ENCODE results near the gene FOXN1. TPM values are rescaled to one million over a fixed set of nuclear protein-coding genes. Genes with fewer than 3 reads are reported as not detected.

Gene FOXN1
- total and polyA plus RNA-seq, 5 donors, result not detected

DNA sequence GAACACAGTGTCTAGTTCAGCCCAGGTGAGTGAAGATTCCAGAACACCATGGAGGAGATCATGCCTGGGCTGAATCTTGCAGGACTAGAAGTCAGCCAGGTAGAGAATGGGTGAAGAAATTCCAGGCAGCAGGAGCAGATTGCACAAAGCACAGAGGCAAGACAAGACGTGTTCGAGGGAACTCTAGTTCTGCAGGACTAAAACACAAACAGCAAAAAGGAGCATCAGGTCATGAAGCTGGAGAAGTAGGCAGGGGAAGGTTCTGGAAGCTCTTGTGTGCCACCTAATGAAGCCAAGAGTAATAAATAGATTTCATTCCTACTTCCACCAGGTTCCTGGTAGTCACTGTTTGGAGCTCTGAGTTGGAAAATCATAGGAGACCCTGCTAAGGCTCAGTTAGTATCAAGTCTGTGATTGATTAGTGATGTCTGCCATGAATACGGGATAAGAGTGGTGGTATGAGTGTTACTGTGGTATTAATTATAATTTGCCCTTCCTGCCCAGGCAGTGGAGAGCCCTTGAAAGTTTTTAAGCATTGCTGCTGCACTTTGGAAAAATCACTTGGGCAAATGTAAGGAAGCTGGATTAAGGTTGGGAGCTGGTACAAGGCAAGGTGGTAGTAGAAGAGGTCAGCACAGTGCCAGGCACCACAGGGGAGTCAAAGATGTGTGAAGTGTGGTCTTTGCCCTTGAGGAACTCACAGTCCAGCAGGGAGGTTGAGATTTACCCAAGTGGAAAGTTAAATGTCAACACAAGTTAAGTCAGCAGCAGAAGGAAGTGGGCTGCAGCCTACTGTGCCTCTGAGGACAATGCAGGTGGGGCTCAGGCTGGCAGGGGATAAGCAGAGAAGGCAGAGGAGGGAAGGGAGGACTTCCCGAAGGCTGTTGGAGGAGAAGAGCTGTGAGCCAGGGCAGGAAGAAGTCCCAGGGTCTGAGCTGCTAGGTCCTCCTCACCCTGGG, 13.5 kb upstream of the FOXN1 start:
- DNase-seq (no peak), ATAC-seq (no peak)
- intact Hi-C loops (cut with DNase I), result loop anchor here in 1 of 4 donors (10.0 kb wide), 1 partner anchor 52 kb away; no protein-coding TSS in a partner anchor
- WGBS, result 61% methylated on average over 4 of the region's 4 CpGs
- Histone ChIP-seq H3K4me1 (ENCODE audit: control insufficient read depth, insufficient read depth, low read length) (no peaks in the 10 kb centered on the region), H3K27me3 (ENCODE audit: control insufficient read depth, insufficient read depth) (no peaks in the 10 kb centered on the region), H3K4me3 (ENCODE audit: low read length) (no peak overlapping the region), H3K27ac (ENCODE audit: low read length) (no peak overlapping the region), H3K9me3 (ENCODE audit: control insufficient read depth, low read length) (no peaks in the 10 kb centered on the region)

DNA sequence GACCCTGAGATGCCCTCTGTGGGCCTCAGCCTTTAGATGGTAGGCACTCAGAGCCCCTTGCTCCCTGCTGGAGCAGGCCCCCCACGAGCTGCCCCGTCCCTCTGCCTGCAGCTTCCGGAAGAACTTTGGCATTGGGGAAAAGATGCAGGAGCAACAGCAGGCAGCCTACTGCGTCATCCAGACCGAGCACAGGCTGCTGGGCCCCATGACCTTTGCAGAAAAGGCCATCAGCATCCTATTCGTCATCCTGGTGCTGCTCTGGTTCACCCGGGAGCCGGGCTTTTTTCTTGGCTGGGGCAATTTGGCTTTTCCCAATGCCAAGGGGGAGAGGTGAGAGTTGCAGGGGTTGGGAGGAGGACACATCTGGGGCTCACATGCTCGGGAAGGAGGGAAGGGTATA, 12.7 kb upstream of the FOXN1 start:
- WGBS, result 31% methylated on average over 9 of the region's 9 CpGs

DNA sequence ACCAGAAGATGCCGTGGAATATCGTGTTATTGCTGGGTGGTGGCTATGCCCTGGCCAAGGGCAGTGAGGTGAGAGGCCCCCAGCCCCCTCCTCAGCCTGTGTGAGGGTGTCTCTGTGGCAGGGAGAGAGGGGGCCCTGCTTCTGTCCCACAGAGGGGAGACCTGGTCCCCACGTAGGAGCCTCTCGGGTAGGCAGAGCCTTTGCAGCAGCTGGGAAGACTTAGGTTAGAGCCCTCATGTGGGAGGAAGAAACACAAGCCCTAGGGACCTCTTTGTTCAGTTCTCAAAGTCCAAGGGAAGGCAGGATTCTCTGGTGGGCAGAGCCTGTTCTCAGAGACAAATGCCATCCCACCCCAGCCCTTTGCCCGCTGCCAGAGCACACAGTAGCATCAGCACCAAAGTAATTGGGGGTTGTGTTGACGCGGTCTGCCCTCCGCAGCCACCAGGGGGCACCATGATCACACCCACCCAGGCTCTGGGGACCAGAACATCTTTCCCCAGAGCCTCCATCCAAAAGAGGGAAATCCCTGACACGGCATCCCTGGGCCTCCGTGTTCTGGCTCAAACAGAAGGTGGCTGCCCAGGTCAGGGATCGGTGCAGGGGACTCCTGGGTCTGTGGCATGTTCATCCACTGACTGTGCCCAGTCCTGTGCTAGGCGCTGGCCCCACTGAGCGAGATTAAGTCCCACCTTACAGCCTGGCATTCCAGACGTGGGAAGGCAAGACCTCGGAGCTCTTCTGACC, 11.5 kb upstream of the FOXN1 start:
- 35% methylated on average over 15 of the region's 15 CpGs for WGBS
- no peaks in the 10 kb centered on the region for H3K9me3 ChIP-seq (ENCODE audit: control insufficient read depth, low read length)
- ATAC-seq (peak; percentile 54 to 75), DNase-seq (peak; percentile 64 to 89 (median 85))
- H3K27me3 ChIP-seq (ENCODE audit: control insufficient read depth, insufficient read depth), result no peaks in the 10 kb centered on the region
- no peak overlapping the region for H3K4me3 ChIP-seq (ENCODE audit: low read length)
- H3K4me1 ChIP-seq (ENCODE audit: control insufficient read depth, insufficient read depth, low read length), result no peaks in the 10 kb centered on the region
- no peak overlapping the region for H3K27ac ChIP-seq (ENCODE audit: low read length)
- intact Hi-C loops (cut with DNase I), result loop anchor here in 3 of 4 donors (5.0 to 10.0 kb wide), 3 partner anchors 48 to 118 kb away; partner anchors contain the start of gene RSKR (in 3 of the 3)

More for the DNA sequence above, 12.7 kb upstream of the FOXN1 start:
- Histone ChIP-seq H3K9me3 (ENCODE audit: control insufficient read depth, low read length) (no peaks in the 10 kb centered on the region), H3K4me3 (ENCODE audit: low read length) (no peak overlapping the region), H3K27ac (ENCODE audit: low read length) (no peak overlapping the region), H3K4me1 (ENCODE audit: control insufficient read depth, insufficient read depth, low read length) (no peaks in the 10 kb centered on the region), H3K27me3 (ENCODE audit: control insufficient read depth, insufficient read depth) (no peaks in the 10 kb centered on the region)
- ATAC-seq, result no peak
- intact Hi-C loops (cut with DNase I), result loop anchor here in 1 of 4 donors (10.0 kb wide), 1 partner anchor 51 kb away; no protein-coding TSS in a partner anchor
- no peak for DNase-seq

DNA sequence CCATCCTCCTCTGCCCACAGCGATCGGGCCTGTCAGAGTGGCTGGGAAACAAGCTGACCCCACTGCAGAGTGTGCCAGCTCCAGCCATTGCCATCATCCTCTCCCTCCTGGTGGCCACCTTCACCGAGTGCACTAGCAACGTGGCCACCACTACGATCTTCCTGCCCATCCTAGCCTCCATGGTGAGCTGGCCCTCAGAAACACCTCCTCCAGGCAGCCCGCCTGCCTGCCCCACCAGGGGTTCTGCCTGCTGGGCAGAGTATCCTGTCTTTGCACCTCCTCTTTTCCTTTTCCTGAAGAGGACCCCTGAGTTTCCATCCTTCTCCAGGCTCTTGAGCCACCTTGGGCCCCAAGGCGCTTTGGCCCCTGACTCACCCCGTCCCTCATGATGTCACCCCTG, 10.5 kb upstream of the FOXN1 start:
- DNase-seq (no peak), ATAC-seq (no peak)
- Histone ChIP-seq H3K4me3 (ENCODE audit: low read length) (no peak overlapping the region), H3K27me3 (ENCODE audit: control insufficient read depth, insufficient read depth) (no peaks in the 10 kb centered on the region), H3K4me1 (ENCODE audit: control insufficient read depth, insufficient read depth, low read length) (no peaks in the 10 kb centered on the region), H3K27ac (ENCODE audit: low read length) (no peak overlapping the region), H3K9me3 (ENCODE audit: control insufficient read depth, low read length) (no peaks in the 10 kb centered on the region)
- intact Hi-C loops (cut with DNase I), result loop anchor here in 3 of 4 donors (2.0 to 10.0 kb wide), 4 partner anchors 47 to 117 kb away; partner anchors contain the start of gene RSKR (in 3 of the 3)
- 86% methylated on average over 8 of the region's 8 CpGs for WGBS

DNA sequence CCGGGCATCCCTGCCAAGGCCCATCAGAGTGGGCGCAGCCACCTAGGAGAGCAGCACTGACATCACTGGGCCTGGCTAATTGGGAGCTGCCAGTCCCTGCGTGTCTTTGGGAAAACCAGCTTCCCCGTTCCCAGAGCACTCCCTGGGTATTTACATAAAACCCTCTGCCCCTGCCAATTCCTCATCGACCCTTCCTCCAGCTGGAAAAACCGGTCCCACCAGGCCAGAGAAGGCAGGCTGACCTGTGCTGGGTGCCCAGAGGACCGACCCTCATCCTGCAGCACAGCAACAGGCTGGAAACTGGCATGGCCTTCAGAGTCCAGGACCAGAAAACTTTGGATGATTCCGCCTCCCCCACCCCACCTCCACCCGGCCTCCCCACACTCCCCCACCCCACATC, 8.2 kb upstream of the FOXN1 start:
- no peaks in the 10 kb centered on the region for H3K27me3 ChIP-seq (ENCODE audit: control insufficient read depth, insufficient read depth)
- 50% methylated on average over 9 of the region's 9 CpGs for WGBS
- H3K9me3 ChIP-seq (ENCODE audit: control insufficient read depth, low read length), result no peaks in the 10 kb centered on the region
- no peak overlapping the region for H3K4me3 ChIP-seq (ENCODE audit: low read length)
- no peak overlapping the region for H3K27ac ChIP-seq (ENCODE audit: low read length)
- no peaks in the 10 kb centered on the region for H3K4me1 ChIP-seq (ENCODE audit: control insufficient read depth, insufficient read depth, low read length)
- DNase-seq, result peak in 1 of 3 donors; percentile 6
- no peak for ATAC-seq
- intact Hi-C loops (cut with DNase I), result loop anchor here in 3 of 4 donors (2.0 to 10.0 kb wide), 4 partner anchors 44 to 114 kb away; partner anchors contain the start of gene RSKR (in 3 of the 3)

DNA sequence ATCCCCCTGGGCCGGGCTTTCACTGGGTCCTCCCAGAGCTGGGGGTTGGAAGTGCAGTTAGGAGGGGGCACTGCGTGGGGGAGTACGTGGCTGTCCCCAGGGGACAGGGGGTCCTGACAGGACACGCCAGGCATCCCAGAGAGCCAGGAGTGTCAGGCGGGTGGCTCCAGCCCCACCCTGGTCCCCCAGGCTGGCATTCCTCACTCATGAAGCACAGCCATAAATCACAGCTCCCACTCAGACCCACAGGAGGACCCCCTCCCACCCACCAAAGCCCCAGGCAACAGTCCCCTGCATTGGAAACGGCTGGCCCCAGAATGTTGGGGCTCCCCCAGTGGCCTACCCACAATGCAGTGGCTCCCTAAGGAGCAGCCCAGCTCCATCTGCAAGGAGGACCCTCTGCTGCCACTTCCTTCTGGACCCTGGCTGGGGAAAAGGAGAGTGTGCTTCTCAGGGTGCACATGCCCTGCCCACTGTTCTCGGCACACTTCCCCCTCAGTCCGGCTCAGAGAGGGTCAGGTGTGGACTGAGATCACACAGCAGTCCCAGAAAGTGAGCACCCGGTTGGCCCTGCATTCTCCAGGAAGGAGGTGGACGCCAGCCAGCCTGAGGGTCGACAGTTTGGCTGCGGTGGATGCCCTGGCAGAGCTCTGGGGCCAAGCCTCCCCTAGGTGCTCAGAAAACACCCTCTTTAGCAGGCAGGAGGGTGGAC, 7.3 kb upstream of the FOXN1 start:
- intact Hi-C loops (cut with DNase I), result loop anchor here in 3 of 4 donors (5.0 to 10.0 kb wide), 3 partner anchors 43 to 113 kb away; partner anchors contain the start of gene RSKR (in 3 of the 3)

DNA sequence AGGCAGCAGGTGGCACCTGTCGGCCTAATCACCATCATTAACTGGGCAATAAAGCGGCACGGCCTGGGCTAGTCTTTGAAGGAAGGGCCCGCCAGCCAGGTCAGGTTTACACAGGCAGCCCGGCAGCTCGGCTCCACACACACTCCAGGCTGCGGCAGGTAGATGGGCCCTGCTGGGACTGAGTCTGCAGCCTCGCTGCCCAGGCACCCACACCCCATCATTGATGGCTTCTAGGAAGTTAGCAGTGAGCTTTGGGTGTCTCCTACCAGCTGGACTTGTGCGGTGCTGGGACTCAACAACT, 6.8 kb upstream of the FOXN1 start:
- no peak for ATAC-seq
- Histone ChIP-seq H3K4me1 (ENCODE audit: control insufficient read depth, insufficient read depth, low read length) (no peaks in the 10 kb centered on the region), H3K4me3 (ENCODE audit: low read length) (no peak overlapping the region), H3K9me3 (ENCODE audit: control insufficient read depth, low read length) (no peaks in the 10 kb centered on the region), H3K27me3 (ENCODE audit: control insufficient read depth, insufficient read depth) (no peaks in the 10 kb centered on the region), H3K27ac (ENCODE audit: low read length) (no peak overlapping the region)
- DNase-seq, result peak in 1 of 3 donors; percentile 16
- 88% methylated on average over 9 of the region's 9 CpGs for WGBS
- intact Hi-C loops (cut with DNase I), result loop anchor here in 3 of 4 donors (5.0 to 10.0 kb wide), 3 partner anchors 43 to 113 kb away; partner anchors contain the start of gene RSKR (in 3 of the 3)

More for the DNA sequence above, 7.3 kb upstream of the FOXN1 start:
- Histone ChIP-seq H3K27ac (ENCODE audit: low read length) (no peak overlapping the region), H3K27me3 (ENCODE audit: control insufficient read depth, insufficient read depth) (no peaks in the 10 kb centered on the region), H3K4me3 (ENCODE audit: low read length) (no peak overlapping the region), H3K9me3 (ENCODE audit: control insufficient read depth, low read length) (no peaks in the 10 kb centered on the region), H3K4me1 (ENCODE audit: control insufficient read depth, insufficient read depth, low read length) (no peaks in the 10 kb centered on the region)
- 53% methylated on average over 12 of the region's 12 CpGs for WGBS
- ATAC-seq (no peak), DNase-seq (peak in 1 of 3 donors; percentile 31)

DNA sequence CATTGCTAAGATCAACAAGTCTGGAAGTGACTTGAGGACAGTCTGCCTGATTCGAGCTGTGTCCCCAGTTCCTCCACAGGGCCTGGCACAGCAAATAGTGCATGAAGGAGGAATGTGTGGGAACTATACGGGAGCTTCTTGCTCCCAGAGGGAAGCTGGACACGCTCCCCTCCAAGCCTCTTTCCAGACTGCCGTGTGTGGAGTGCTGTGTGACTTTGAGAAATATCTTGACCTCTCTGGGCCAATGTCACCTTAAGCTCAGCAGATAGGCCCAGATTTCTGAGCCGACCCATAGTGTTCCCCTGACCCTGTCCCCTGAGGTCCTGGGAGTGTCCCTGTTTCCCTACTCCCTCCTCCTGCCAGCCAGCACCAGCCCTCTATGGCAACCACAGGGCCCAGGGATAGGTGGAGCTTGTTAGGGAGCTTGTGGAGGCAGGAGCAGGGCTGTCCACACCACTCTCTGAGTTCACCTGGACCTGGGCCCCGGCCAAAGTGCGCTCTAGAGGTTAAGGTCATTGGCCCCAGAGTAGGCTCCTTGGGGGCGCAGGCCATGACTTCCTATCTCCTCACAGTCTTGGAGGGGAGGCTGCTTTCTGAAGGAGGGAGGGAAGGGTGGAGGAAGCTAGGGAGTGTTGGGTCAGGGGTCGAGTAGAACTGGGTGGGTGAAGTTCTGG, 6.3 kb upstream of the FOXN1 start:
- no peak overlapping the region for H3K4me3 ChIP-seq (ENCODE audit: low read length)
- peak in 1 of 3 donors; percentile 16 for DNase-seq
- peak in 1 of 2 donors; percentile 18 for ATAC-seq
- H3K9me3 ChIP-seq (ENCODE audit: control insufficient read depth, low read length), result no peaks in the 10 kb centered on the region
- intact Hi-C loops (cut with DNase I), result loop anchor here in 3 of 4 donors (5.0 to 10.0 kb wide), 3 partner anchors 42 to 112 kb away; partner anchors contain the start of gene RSKR (in 3 of the 3)
- H3K4me1 ChIP-seq (ENCODE audit: control insufficient read depth, insufficient read depth, low read length), result no peaks in the 10 kb centered on the region
- H3K27me3 ChIP-seq (ENCODE audit: control insufficient read depth, insufficient read depth), result no peaks in the 10 kb centered on the region
- WGBS, result 69% methylated on average over 9 of the region's 9 CpGs
- H3K27ac ChIP-seq (ENCODE audit: low read length), result no peak overlapping the region

DNA sequence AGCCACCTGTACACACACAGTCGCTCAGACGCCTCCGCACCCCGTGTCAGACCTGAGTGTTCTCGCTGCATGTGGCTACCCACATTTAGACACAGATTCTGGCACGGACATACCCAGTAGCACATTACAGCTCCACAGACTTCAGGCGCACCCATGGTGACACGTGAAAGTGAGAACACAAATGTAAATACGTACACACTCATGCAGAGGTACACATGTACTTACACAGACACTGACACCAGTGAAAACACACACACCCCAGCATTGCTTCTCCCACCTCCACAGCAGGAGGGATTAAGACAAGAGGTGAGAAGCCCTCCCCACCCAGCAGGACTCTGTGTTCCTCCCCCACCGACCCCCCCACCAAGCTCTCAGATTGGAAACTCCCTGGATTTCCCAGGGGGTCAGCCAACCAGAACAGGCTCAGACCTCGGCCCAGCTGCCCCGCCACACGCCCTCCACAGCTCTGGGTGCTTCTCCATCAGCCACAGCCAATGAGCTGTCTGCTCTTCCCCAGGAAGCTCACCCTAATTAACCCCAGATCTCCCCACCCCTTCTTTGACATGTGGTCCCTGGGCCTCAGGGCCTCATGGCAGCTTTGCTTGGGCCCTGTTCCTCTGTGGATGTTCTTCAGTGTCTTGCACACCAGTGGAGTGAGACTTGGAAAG, 5.3 kb upstream of the FOXN1 start:
- no peak for ATAC-seq
- H3K4me1 ChIP-seq (ENCODE audit: control insufficient read depth, insufficient read depth, low read length), result no peaks in the 10 kb centered on the region
- no peaks in the 10 kb centered on the region for H3K27me3 ChIP-seq (ENCODE audit: control insufficient read depth, insufficient read depth)
- peak in 1 of 3 donors; percentile 30 for DNase-seq
- no peak overlapping the region for H3K4me3 ChIP-seq (ENCODE audit: low read length)
- WGBS, result 62% methylated on average over 13 of the region's 13 CpGs
- no peak overlapping the region for H3K27ac ChIP-seq (ENCODE audit: low read length)
- H3K9me3 ChIP-seq (ENCODE audit: control insufficient read depth, low read length), result no peaks in the 10 kb centered on the region
- intact Hi-C loops (cut with DNase I), result no loop called here
